ENCODE data around the gene ZNRD2. TPM values are rescaled to one million over a fixed set of nuclear protein-coding genes. Genes with fewer than 3 reads are reported as not detected.

Gene ZNRD2
- total and polyA plus RNA-seq, 2 experiments from 2014 or later, result 20.5 to 52.4 TPM

- Histone ChIP-seq H3K27me3 (no peaks in the 10 kb centered on the region), H3K36me3 (replicated peaks; ENCODE audit: insufficient read depth, low read depth) (no peaks in the 10 kb centered on the region), H3K9me3 (ENCODE audit: low read depth) (no peaks in the 10 kb centered on the region), H2AFZ (no peak overlapping the region), H3K4me3 (no peak overlapping the region), H3K27ac (no peak overlapping the region), H3K9me2 (replicated peaks; ENCODE audit: insufficient read depth) (no peaks in the 10 kb centered on the region), H4K20me1 (ENCODE audit: insufficient read depth, poor library complexity, severe bottlenecking) (peaks cover 3% of the 10 kb centered on the region), H3K79me2 (peaks cover 36% of the 10 kb centered on the region), H3K4me1 (ENCODE audit: insufficient read depth) (peaks cover 10% of the 10 kb centered on the region), H3K4me2 (no peak overlapping the region)
- peak; percentile 25 for DNase-seq (ENCODE audit: low spot score)
- TF ChIP-seq EZH2 (IDR thresholded peaks at IDR 0.05; ENCODE audit: borderline replicate concordance) (no peak), CTCF (IDR thresholded peaks at IDR 0.05; ENCODE audit: poor library complexity) (peak; percentile 22)
- 90% methylated on average over 5 of the region's 5 CpGs for WGBS (ENCODE audit: low lambda C conversion rate, missing lambda C conversion rate)
Measured at GRCh38 chr11:65530157-65530496, 40.1 kb upstream of the ZNRD2 start.

GRCh38 chr11:65532388-65533064, 37.8 kb upstream of the ZNRD2 start:
- 93% methylated on average over 15 of the region's 15 CpGs for WGBS (ENCODE audit: low lambda C conversion rate, missing lambda C conversion rate)
- DNase-seq (ENCODE audit: low spot score), result no peak
- peaks cover 2% of the 10 kb centered on the region for H3K4me1 ChIP-seq (ENCODE audit: insufficient read depth)
- no peaks in the 10 kb centered on the region for H3K9me2 ChIP-seq (replicated peaks; ENCODE audit: insufficient read depth)
- no peak overlapping the region for H2AFZ ChIP-seq
- TF ChIP-seq CTCF (IDR thresholded peaks at IDR 0.05; ENCODE audit: poor library complexity) (no peak), EZH2phosphoT487 (IDR thresholded peaks at IDR 0.05; ENCODE audit: low read depth, severe bottlenecking, unreplicated experiment) (no peak), EZH2 (IDR thresholded peaks at IDR 0.05; ENCODE audit: borderline replicate concordance) (no peak)
- H3K79me2 ChIP-seq, result peaks cover 12% of the 10 kb centered on the region
- no peak overlapping the region for H3K4me3 ChIP-seq
- no peak overlapping the region for H3K4me2 ChIP-seq
- H3K27me3 ChIP-seq, result no peaks in the 10 kb centered on the region
- no peaks in the 10 kb centered on the region for H3K36me3 ChIP-seq (replicated peaks; ENCODE audit: insufficient read depth, low read depth)
- H4K20me1 ChIP-seq (ENCODE audit: insufficient read depth, poor library complexity, severe bottlenecking), result peaks cover 3% of the 10 kb centered on the region
- H3K9me3 ChIP-seq (ENCODE audit: low read depth), result no peaks in the 10 kb centered on the region
- H3K27ac ChIP-seq, result no peak overlapping the region

- no peak for DNase-seq (ENCODE audit: low spot score)
- H3K4me1 ChIP-seq (ENCODE audit: insufficient read depth), result peaks cover 9% of the 10 kb centered on the region
Measured at GRCh38 chr11:65535102-65535501, 35.2 kb upstream of the ZNRD2 start.

More at GRCh38 chr11:65535102-65535501, 35.2 kb upstream of the ZNRD2 start:
- TF ChIP-seq EZH2 (IDR thresholded peaks at IDR 0.05; ENCODE audit: borderline replicate concordance), result no peak
- TF ChIP-seq CTCF (IDR thresholded peaks at IDR 0.05; ENCODE audit: poor library complexity), result no peak
- no peak for TF ChIP-seq EZH2phosphoT487 (IDR thresholded peaks at IDR 0.05; ENCODE audit: low read depth, severe bottlenecking, unreplicated experiment)
- WGBS (ENCODE audit: low lambda C conversion rate, missing lambda C conversion rate), result 94% methylated on average over 9 of the region's 9 CpGs
- Histone ChIP-seq H3K4me2 (no peak overlapping the region), H3K36me3 (replicated peaks; ENCODE audit: insufficient read depth, low read depth) (no peaks in the 10 kb centered on the region), H3K27me3 (no peaks in the 10 kb centered on the region), H4K20me1 (ENCODE audit: insufficient read depth, poor library complexity, severe bottlenecking) (peaks cover 23% of the 10 kb centered on the region), H3K9me3 (ENCODE audit: low read depth) (no peaks in the 10 kb centered on the region), H3K9me2 (replicated peaks; ENCODE audit: insufficient read depth) (no peaks in the 10 kb centered on the region), H3K4me3 (no peak overlapping the region), H3K27ac (no peak overlapping the region), H2AFZ (no peak overlapping the region), H3K79me2 (no peaks in the 10 kb centered on the region)
